ENCODE data around the gene NT5DC2. TPM values are rescaled to one million over a fixed set of nuclear protein-coding genes. Genes with fewer than 3 reads are reported as not detected.

The NT5DC2 gene
- total and polyA plus RNA-seq, 2 of the 8 experiments (the other 6 are each of a cell fraction or from before 2014, with no cell fraction given): 331 to 477 TPM

DNA sequence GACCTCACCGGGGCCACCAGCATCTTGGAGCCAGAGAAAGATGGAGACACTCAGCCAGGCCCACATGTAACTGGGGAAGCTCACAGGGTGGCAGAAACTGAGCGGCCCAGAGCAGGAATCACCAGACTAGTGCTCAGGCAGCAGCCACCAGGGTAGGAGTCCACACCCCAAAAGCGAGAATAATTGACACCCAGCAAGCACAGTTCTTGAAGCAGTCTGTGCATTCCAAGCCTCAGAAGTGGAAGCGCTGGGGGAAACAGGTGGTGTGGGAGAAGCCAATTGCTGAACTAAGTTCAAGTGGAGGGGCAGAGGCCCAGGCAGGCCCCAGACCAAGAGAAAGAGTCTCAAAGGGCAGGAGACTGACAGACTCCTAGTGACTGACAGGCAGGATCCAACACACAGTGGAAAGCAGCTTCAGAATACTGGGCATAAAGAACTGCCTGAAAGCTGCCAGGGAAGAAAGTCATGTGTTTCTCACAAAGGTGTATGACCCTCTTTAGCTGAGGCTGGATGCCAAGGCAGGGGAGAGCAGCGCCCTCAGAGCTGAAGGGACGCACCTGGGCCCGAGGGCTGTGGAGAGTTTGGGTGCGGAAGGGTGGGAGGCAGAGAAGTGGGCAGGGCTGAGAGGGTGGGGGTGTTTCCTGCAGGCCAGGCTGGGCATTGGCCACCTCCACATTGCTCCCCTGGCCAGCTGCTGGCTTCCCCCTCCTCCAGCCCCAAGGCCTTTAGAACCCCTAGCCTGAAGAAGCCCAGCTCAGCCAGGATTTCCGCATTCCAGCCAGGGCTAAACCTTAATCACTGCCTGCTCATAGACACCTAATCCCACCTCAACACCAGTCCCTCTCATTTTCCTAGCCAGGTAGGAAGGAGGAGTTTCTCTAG lies 7.7 kb downstream of the NT5DC2 start:
- Histone ChIP-seq H3K27ac (ENCODE audit: low read depth, low read length) (no peak overlapping the region), H2BK120ac (replicated peaks; ENCODE audit: low read depth, low read length) (no peak overlapping the region), H4K91ac (replicated peaks; ENCODE audit: insufficient read length, low read length) (no peak overlapping the region), H3K79me2 (ENCODE audit: control insufficient read depth in 1 of 2, insufficient read depth in 2 of 2, low read length in 2 of 2) (peaks cover 0 to 14% of the 10 kb centered on the region in 2 experiments; a peak in 1 of 4 replicates), H2BK20ac (ENCODE audit: low read length) (no peak overlapping the region), H2BK15ac (ENCODE audit: low read length) (no peak overlapping the region), H3K56ac (replicated peaks; ENCODE audit: insufficient read length, low read depth, low read length) (no peak overlapping the region), H3K23ac (ENCODE audit: insufficient read length) (no peak overlapping the region), H3K23me2 (ENCODE audit: low read depth, low read length) (no peaks in the 10 kb centered on the region), H3K4me2 (ENCODE audit: insufficient read depth in 1 of 2, low read depth in 2 of 2, low read length in 2 of 2) (no peak overlapping the region), H3K79me1 (ENCODE audit: low read depth, low read length) (peaks cover 21% of the 10 kb centered on the region), H2BK5ac (ENCODE audit: low read depth, low read length) (no peak overlapping the region), H3K27me3 (replicated peaks in 1 of 4; ENCODE audit: control insufficient read depth in 3 of 4, extremely low read depth in 1 of 4, insufficient read depth in 3 of 4, low read length in 3 of 4) (no peaks in the 10 kb centered on the region), H4K8ac (ENCODE audit: extremely low read depth, insufficient read depth, low read length) (no peak overlapping the region), H4K5ac (ENCODE audit: insufficient read length, low read depth, low read length) (no peak overlapping the region), H3K4me3 (ENCODE audit: extremely low read depth in 1 of 4, insufficient read depth in 2 of 4, low read depth in 3 of 4, low read length in 4 of 4) (no peak overlapping the region), H3K9ac (replicated peaks in 1 of 4; ENCODE audit: extremely low read depth in 1 of 4, low read depth in 3 of 4, low read length in 3 of 4) (no peak overlapping the region), H2BK12ac (ENCODE audit: low read depth, low read length) (no peak overlapping the region), H3K9me3 (ENCODE audit: insufficient read depth in 2 of 2, low read depth in 1 of 2, low read length in 1 of 2) (no peaks in the 10 kb centered on the region), H4K20me1 (replicated peaks in 1 of 2; ENCODE audit: control insufficient read depth in 1 of 2, insufficient read depth in 2 of 2, low read length in 2 of 2) (peaks cover 7 to 41% of the 10 kb centered on the region in 2 experiments), H3K36me3 (ENCODE audit: control insufficient read depth in 2 of 4, insufficient read depth in 4 of 4, low read length in 3 of 4) (peaks cover 27 to 68% (median 42%) of the 10 kb centered on the region in 4 experiments), H3K18ac (ENCODE audit: extremely low read depth, low read length) (no peak overlapping the region), H2AFZ (ENCODE audit: low read length) (no peak overlapping the region), H3K14ac (ENCODE audit: insufficient read length) (no peak overlapping the region), H3K4ac (replicated peaks; ENCODE audit: insufficient read length, low read depth, low read length) (no peak overlapping the region), H3K4me1 (replicated peaks in 1 of 4; ENCODE audit: control insufficient read depth in 3 of 4, insufficient read depth in 4 of 4, low read length in 3 of 4) (no peaks in the 10 kb centered on the region), H2AK5ac (ENCODE audit: low read depth, low read length) (no peak overlapping the region)
- CTCF ChIA-PET (ENCODE audit: partially characterized antibody): interaction anchor here (0.5 to 2.0 kb wide), 7 partner anchors 8 to 295 kb away, joined by 3 to 6 read pairs (median 3); no protein-coding TSS in a partner anchor
- POLR2A ChIA-PET (ENCODE audit: partially characterized antibody): interaction anchor here (1.5 to 2.0 kb wide), 4 partner anchors 10 to 35 kb away, joined by 5 to 7 read pairs (median 6); partner anchors contain the start of genes STAB1 and UQCC5
- 86% methylated on average over 9 of the region's 9 CpGs; no CpG with 5 or more reads in 1 of the 2 experiments for WGBS, 2 experiments (ENCODE audit: extremely low coverage in 1 of 2, insufficient coverage in 1 of 2, insufficient read length in 1 of 2, insufficient replicate concordance in 2 of 2, low coverage in 1 of 2, low lambda C conversion rate in 2 of 2, missing lambda C conversion rate in 1 of 2)
- no peak for FAIRE-seq
- DNase-seq (ENCODE audit: low read depth in 1 of 2, low spot score in 2 of 2): no peak
- TF ChIP-seq PHF8 (conservative IDR thresholded peaks at IDR 0.05; ENCODE audit: low read depth, low read length): no peak
- TF ChIP-seq MAFK (IDR thresholded peaks at IDR 0.05; ENCODE audit: low read depth, low read length): no peak
- no peak for TF ChIP-seq CREB1 (IDR thresholded peaks at IDR 0.05)
- no peak for TF ChIP-seq GABPA (IDR thresholded peaks at IDR 0.05; ENCODE audit: borderline replicate concordance, insufficient read depth, low read length)
- TF ChIP-seq, protein P1, sequence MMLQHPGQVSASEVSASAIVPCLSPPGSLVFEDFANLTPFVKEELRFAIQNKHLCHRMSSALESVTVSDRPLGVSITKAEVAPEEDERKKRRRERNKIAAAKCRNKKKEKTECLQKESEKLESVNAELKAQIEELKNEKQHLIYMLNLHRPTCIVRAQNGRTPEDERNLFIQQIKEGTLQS (IDR thresholded peaks at IDR 0.05; ENCODE audit: insufficient read depth, low read depth, low read length): no peak
- no peak for TF ChIP-seq HDAC6 (IDR thresholded peaks at IDR 0.05; ENCODE audit: low read depth, low read length)
- TF ChIP-seq, protein P2, sequence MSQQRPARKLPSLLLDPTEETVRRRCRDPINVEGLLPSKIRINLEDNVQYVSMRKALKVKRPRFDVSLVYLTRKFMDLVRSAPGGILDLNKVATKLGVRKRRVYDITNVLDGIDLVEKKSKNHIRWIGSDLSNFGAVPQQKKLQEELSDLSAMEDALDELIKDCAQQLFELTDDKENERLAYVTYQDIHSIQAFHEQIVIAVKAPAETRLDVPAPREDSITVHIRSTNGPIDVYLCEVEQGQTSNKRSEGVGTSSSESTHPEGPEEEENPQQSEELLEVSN (IDR thresholded peaks at IDR 0.05): no peak
- no peak for TF ChIP-seq TAF7 (optimal IDR thresholded peaks at IDR 0.05; ENCODE audit: borderline replicate concordance, low read depth, low read length)
- TF ChIP-seq ZNF274 (IDR thresholded peaks at IDR 0.05; ENCODE audit: borderline replicate concordance, extremely low read depth, low read length): no peak
